K562 (cell line): ENCODE data around the gene PLTP. TPM values are rescaled to one million over a fixed set of nuclear protein-coding genes. Genes with fewer than 3 reads are reported as not detected.
A peak's percentile ranks its signal among the peaks of the same experiment; 100 is the strongest.

Experiments
- ATAC-seq: fragments of 200-7000 bp; cut with Tn5 transposase; 3 replicates; pipeline ENCODE4 v1.9.1; 2020; ENCODE audit warnings: moderate library complexity
- BruUV-seq: library from RNA; stranded (reverse); fragments of 400-500 nt; replicated peaks from 2 replicates; lab custom pipeline; 2021; lab: Mats Ljungman, UMichigan
- CTCF ChIA-PET: fragments of 300-600 bp; formaldehyde crosslinking; extraction: SDS; loops from one replicate; lab custom pipeline; 2021; ENCODE audit warnings: low intra/inter-chr PET ratio; lab: Yijun Ruan, JAX
- POLR2A ChIA-PET: fragments of 300-600, 350-650 bp; sonication (Branson Sonifier 250); formaldehyde crosslinking; extraction: SDS; loops from one replicate; lab custom pipeline; 2021; ENCODE audit warnings: antibody characterized with exemption, inconsistent platforms; lab: Yijun Ruan, JAX
- DNase-seq, 4 experiments: peaks; one replicate each; pipeline versions ENCODE4 v3.0.0 to v3.0.0-alpha.2; 2011 to 2018; ENCODE audit warnings: low spot score in 3 of 4, mixed read lengths in 3 of 4; ENCODE audit errors: extremely low read depth in 1 of 4
- FAIRE-seq: peaks from 2 replicates; lab custom pipeline; 2011; peaks lifted over from hg19 to GRCh38; lab: Jason Lieb, UNC
- H2AFZ ChIP-seq: 2 replicates; pipeline ENCODE4 v1.6.0; 2011; ENCODE audit warnings: low read depth, low read length, control low read depth, inconsistent platforms
- H3K27ac ChIP-seq: fragments of 200-600 bp; 3 replicates; pipeline ENCODE4 v1.8.0; 2011; ENCODE audit warnings: low read depth, mild to moderate bottlenecking, control low read depth, inconsistent platforms, low read length, moderate library complexity, mixed read lengths; ENCODE audit errors: extremely low read depth
- H3K27me3 ChIP-seq, 2 experiments: fragments of 300-600 bp in 1 of 2; 2 replicates in 1 of 2; 3 replicates in 1 of 2; pipeline versions ENCODE4 v1.6.0 to v1.8.0; 2011; ENCODE audit warnings: inconsistent platforms in 2 of 2, low read length in 2 of 2, mild to moderate bottlenecking in 1 of 2, mixed read lengths in 1 of 2, moderate library complexity in 1 of 2; ENCODE audit not compliant: control insufficient read depth in 2 of 2, insufficient read depth in 2 of 2
- H3K36me3 ChIP-seq: fragments of 300-600 bp; 3 replicates; pipeline ENCODE4 v1.8.0; 2011; ENCODE audit warnings: mild to moderate bottlenecking, low read length, inconsistent platforms; ENCODE audit not compliant: control insufficient read depth, insufficient read depth
- H3K4me1 ChIP-seq, 2 experiments: fragments of 200-600 bp in 1 of 2; replicated peaks in 1 of 2; 2 replicates in 1 of 2; 3 replicates in 1 of 2; pipeline versions ENCODE4 v1.5.1 to v1.8.0; 2011; ENCODE audit warnings: inconsistent platforms in 2 of 2, low read length in 2 of 2, mild to moderate bottlenecking in 1 of 2, mixed read lengths in 1 of 2, moderate library complexity in 1 of 2; ENCODE audit not compliant: control insufficient read depth in 2 of 2, insufficient read depth in 2 of 2
- H3K4me2 ChIP-seq: 2 replicates; pipeline ENCODE4 v1.6.1; 2011; ENCODE audit warnings: low read length, control low read depth, inconsistent platforms, mixed read lengths; ENCODE audit not compliant: insufficient read depth
- H3K4me3 ChIP-seq: fragments of 200-600 bp; sonication (generic), shearing (Covaris generic); 2 replicates; pipeline ENCODE4 v1.5.1; 2016; ENCODE audit warnings: control low read depth, inconsistent platforms
- H3K79me2 ChIP-seq: fragments of 200-600 bp; 3 replicates; pipeline ENCODE4 v1.8.0; 2011; ENCODE audit warnings: low read length, inconsistent platforms; ENCODE audit not compliant: control insufficient read depth, insufficient read depth
- H3K9ac ChIP-seq, 2 experiments: 2 replicates each; pipeline versions ENCODE4 v1.6.0 to v1.6.1; 2011; ENCODE audit warnings: low read depth in 2 of 2, low read length in 2 of 2, control low read depth in 1 of 2, inconsistent platforms in 1 of 2, mild to moderate bottlenecking in 1 of 2, mixed read lengths in 1 of 2; ENCODE audit not compliant: insufficient read depth in 1 of 2
- H3K9me1 ChIP-seq: one replicate; pipeline ENCODE4 v1.6.0; 2011; ENCODE audit warnings: inconsistent platforms, mild to moderate bottlenecking, low read length, moderate library complexity; ENCODE audit not compliant: control insufficient read depth, insufficient read depth
- H3K9me3 ChIP-seq: replicated peaks from 2 replicates; pipeline ENCODE4 v1.5.1; 2011; ENCODE audit warnings: low read depth, low read length, inconsistent platforms; ENCODE audit not compliant: control insufficient read depth, insufficient read depth
- H4K20me1 ChIP-seq: replicated peaks from 2 replicates; pipeline ENCODE4 v1.6.1; 2011; ENCODE audit warnings: low read length, inconsistent platforms, mixed read lengths; ENCODE audit not compliant: control insufficient read depth, insufficient read depth
- EGR1 ChIP-seq: fragments of 450-650 bp; conservative IDR thresholded peaks from 2 replicates; pipeline ENCODE4 v1.6.1; 2017; ENCODE audit warnings: mild to moderate bottlenecking
- NR2F6 ChIP-seq: fragments of 450-650 bp; formaldehyde crosslinking; IDR thresholded peaks from 2 replicates; pipeline ENCODE4 v1.4.0; 2020; ENCODE audit warnings: mild to moderate bottlenecking
- POLR2AphosphoS5 ChIP-seq: IDR thresholded peaks from 2 replicates; pipeline ENCODE4 v1.6.1; 2011; ENCODE audit warnings: mild to moderate bottlenecking, low read depth, low read length, moderate library complexity; ENCODE audit not compliant: control insufficient read depth, insufficient read depth
- POLR2G ChIP-seq: fragments of 200-400 bp; formaldehyde crosslinking; IDR thresholded peaks from 2 replicates; pipeline ENCODE4 v1.6.1; 2017; ENCODE audit warnings: low read depth, mild to moderate bottlenecking, antibody characterized with exemption, low read length, moderate library complexity
- RBFOX2 ChIP-seq: fragments of 200-400 bp; formaldehyde crosslinking; IDR thresholded peaks from 2 replicates; pipeline ENCODE4 v1.6.1; 2017; ENCODE audit warnings: low read depth, mild to moderate bottlenecking, low read length, moderate library complexity
- RBM22 ChIP-seq: fragments of 200-400 bp; formaldehyde crosslinking; IDR thresholded peaks from 2 replicates; pipeline ENCODE4 v1.6.1; 2018; ENCODE audit warnings: low read length, low read depth; ENCODE audit not compliant: poor library complexity, severe bottlenecking
- STAT5B ChIP-seq: fragments of 250-450 bp; sonication (Bioruptor Pico); IDR thresholded peaks from 2 replicates; pipeline ENCODE4 v1.8.0; 2021; ENCODE audit warnings: mild to moderate bottlenecking, inconsistent platforms
- TFE3 ChIP-seq: fragments of 450-650 bp; formaldehyde crosslinking; IDR thresholded peaks from 2 replicates; pipeline ENCODE4 v1.4.0; 2020; ENCODE audit warnings: mild to moderate bottlenecking, mixed read lengths
- ZBTB17 ChIP-seq: fragments of 450-650 bp; formaldehyde crosslinking; IDR thresholded peaks from 2 replicates; pipeline ENCODE4 v1.4.0; 2020; ENCODE audit warnings: mild to moderate bottlenecking
- ZNF253 ChIP-seq: fragments of 250-450 bp; sonication (Bioruptor Pico); conservative IDR thresholded peaks from 2 replicates; pipeline ENCODE4 v1.6.1; 2021; ENCODE audit warnings: mild to moderate bottlenecking
- WGBS: fragments of 100-300 bp; shearing (Covaris generic); methylation state at CpG from one replicate; pipeline ENCODE4 v1.1.6; 2016; ENCODE audit warnings: low coverage, mixed read lengths; ENCODE audit not compliant: insufficient coverage; ENCODE audit errors: missing lambda C conversion rate; 5-methylcytosine and 5-hydroxymethylcytosine counted together
- in situ Hi-C: fragments of 300-500 bp; cut with MboI; formaldehyde crosslinking; loops from 4 replicates; pipeline ENCODE4 v1.15.0; 2018; ENCODE audit warnings: inconsistent platforms, mixed read lengths
- intact Hi-C: fragments of 100-400 bp; cut with micrococcal nuclease; formaldehyde crosslinking; loops from 2 replicates; pipeline ENCODE4 v1.14.2; 2022
- polyA plus RNA-seq, 8 experiments: library from polyadenylated mRNA; depleted of rRNA in 4 of 8; stranded (reverse) in 5 of 8; unstranded in 3 of 8; fragments of >200 nt; fragmentation: Nextera tagmentation in 2 of 8; fragmentation: Illumina TruSeq in 1 of 8; extraction: Ambion mirVana in 2 of 8; extraction: Trizol in 1 of 8; gene quantifications; 2 replicates each; pipeline versions ENCODE4 v1.2.1 to v1.2.3, GENCODE V29; 2011 to 2014; ENCODE audit warnings: inconsistent platforms in 1 of 8, missing spikeins in 1 of 8
- total RNA-seq, 7 experiments: library from RNA; depleted of rRNA in 6 of 7; stranded (reverse); fragments of >200 nt in 6 of 7; fragmentation: Illumina TruSeq in 2 of 7; extraction: Trizol in 2 of 7; gene quantifications; 2 replicates each; pipeline versions ENCODE4 v1.2.1 to v1.2.3, GENCODE V29; 2011 to 2021; ENCODE audit warnings: low replicate concordance in 1 of 7
- TF ChIP-seq, protein P1 (sequence below): sonication (generic); formaldehyde crosslinking; IDR thresholded peaks from 2 replicates; pipeline ENCODE4 v1.8.1; 2023; ENCODE audit warnings: mild to moderate bottlenecking, missing genetic modification reagents
- TF ChIP-seq, protein P2 (sequence below): fragments of 450-650 bp; formaldehyde crosslinking; IDR thresholded peaks from 2 replicates; pipeline ENCODE4 v1.4.0; 2022; ENCODE audit warnings: mild to moderate bottlenecking, moderate library complexity

Gene PLTP
- total and polyA plus RNA-seq, 9 of the 15 experiments (the other 6 are each of a cell fraction or from before 2014, with no cell fraction given) = 2.8 to 29.3 (median 17.6) TPM

- FAIRE-seq = no peak
- no peaks in the 10 kb centered on the region for H3K9me3 ChIP-seq
- POLR2A ChIA-PET = interaction anchor here (0.5 to 3.4 kb wide), 4 partner anchors 13 to 98 kb away, joined by 3 to 12 read pairs (median 5); no protein-coding TSS in a partner anchor
- peaks cover 60% of the 10 kb centered on the region for H3K36me3 ChIP-seq
- CTCF ChIA-PET = no interaction called here
- peaks cover 11 to 27% of the 10 kb centered on the region in 2 experiments for H3K4me1 ChIP-seq
- H3K27ac ChIP-seq = no peak overlapping the region
- H3K9ac ChIP-seq = peak overlapping the region in 1 of 2 experiments; percentile 7; a peak in 1 of 4 replicates
- no peak overlapping the region for H3K4me3 ChIP-seq
- H3K4me2 ChIP-seq = no peak overlapping the region
- DNase-seq = no peak
- in situ Hi-C loops (no loop called here), intact Hi-C loops (loop anchor here (10.0 kb wide), 1 partner anchor 144 kb away; the partner anchor contains the start of genes DNTTIP1 and WFDC3)
- no peaks in the 10 kb centered on the region for H3K27me3 ChIP-seq
- TF ChIP-seq TFE3 (CRISPR knock-in tag) (no peak), ZBTB17 (CRISPR knock-in tag) (no peak), POLR2AphosphoS5 (0 out of 2 replicates have a peak, but pooled peaks have one; percentile 10), STAT5B (CRISPR knock-in tag) (no peak), RBFOX2 (peak; percentile 52), NR2F6 (CRISPR knock-in tag) (no peak), EGR1 (peak; percentile 47), ZNF253 (no peak), POLR2G (peak; percentile 54), RBM22 (peak; percentile 44)
- TF ChIP-seq, protein P1, sequence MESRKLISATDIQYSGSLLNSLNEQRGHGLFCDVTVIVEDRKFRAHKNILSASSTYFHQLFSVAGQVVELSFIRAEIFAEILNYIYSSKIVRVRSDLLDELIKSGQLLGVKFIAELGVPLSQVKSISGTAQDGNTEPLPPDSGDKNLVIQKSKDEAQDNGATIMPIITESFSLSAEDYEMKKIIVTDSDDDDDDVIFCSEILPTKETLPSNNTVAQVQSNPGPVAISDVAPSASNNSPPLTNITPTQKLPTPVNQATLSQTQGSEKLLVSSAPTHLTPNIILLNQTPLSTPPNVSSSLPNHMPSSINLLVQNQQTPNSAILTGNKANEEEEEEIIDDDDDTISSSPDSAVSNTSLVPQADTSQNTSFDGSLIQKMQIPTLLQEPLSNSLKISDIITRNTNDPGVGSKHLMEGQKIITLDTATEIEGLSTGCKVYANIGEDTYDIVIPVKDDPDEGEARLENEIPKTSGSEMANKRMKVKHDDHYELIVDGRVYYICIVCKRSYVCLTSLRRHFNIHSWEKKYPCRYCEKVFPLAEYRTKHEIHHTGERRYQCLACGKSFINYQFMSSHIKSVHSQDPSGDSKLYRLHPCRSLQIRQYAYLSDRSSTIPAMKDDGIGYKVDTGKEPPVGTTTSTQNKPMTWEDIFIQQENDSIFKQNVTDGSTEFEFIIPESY = no peak
- TF ChIP-seq, protein P2, sequence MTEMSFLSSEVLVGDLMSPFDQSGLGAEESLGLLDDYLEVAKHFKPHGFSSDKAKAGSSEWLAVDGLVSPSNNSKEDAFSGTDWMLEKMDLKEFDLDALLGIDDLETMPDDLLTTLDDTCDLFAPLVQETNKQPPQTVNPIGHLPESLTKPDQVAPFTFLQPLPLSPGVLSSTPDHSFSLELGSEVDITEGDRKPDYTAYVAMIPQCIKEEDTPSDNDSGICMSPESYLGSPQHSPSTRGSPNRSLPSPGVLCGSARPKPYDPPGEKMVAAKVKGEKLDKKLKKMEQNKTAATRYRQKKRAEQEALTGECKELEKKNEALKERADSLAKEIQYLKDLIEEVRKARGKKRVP (CRISPR knock-in tag) = no peak
- peaks cover 21% of the 10 kb centered on the region for H3K79me2 ChIP-seq
- BruUV-seq = no TSS peak
- H2AFZ ChIP-seq = no peak overlapping the region
- no peak for ATAC-seq
- peaks cover 27% of the 10 kb centered on the region for H4K20me1 ChIP-seq
- WGBS = 95% methylated on average over 11 of the region's 13 CpGs
- no peaks in the 10 kb centered on the region for H3K9me1 ChIP-seq
Measured at GRCh38 chr20:45938727-45939438, 26.9 kb upstream of the PLTP start.
